Neuronal stem cell (in vitro differentiated cells): ENCODE data around the gene AOPEP.

Experiments used
- DNase-seq: peaks from one replicate; pipeline ENCODE4 v3.0.0-alpha.2; 2013; ENCODE audit warnings: low spot score
- H2AFZ ChIP-seq: one replicate; pipeline ENCODE4 v1.6.1; 2013; ENCODE audit warnings: mild to moderate bottlenecking, low read length, inconsistent platforms
- H2AK5ac ChIP-seq: 2 replicates; pipeline ENCODE4 v1.6.1; 2013; ENCODE audit warnings: low read depth, mild to moderate bottlenecking, inconsistent platforms, low read length, moderate library complexity, mixed read lengths
- H2BK120ac ChIP-seq: 2 replicates; pipeline ENCODE4 v1.6.1; 2013; ENCODE audit warnings: low read depth, mild to moderate bottlenecking, inconsistent platforms, low read length, moderate library complexity, mixed read lengths
- H2BK12ac ChIP-seq: one replicate; pipeline ENCODE4 v1.6.1; 2013; ENCODE audit warnings: low read length, inconsistent platforms
- H2BK15ac ChIP-seq: 2 replicates; pipeline ENCODE4 v1.6.1; 2013; ENCODE audit warnings: mild to moderate bottlenecking, low read length, inconsistent platforms, mixed read lengths
- H2BK5ac ChIP-seq: one replicate; pipeline ENCODE4 v1.6.1; 2013; ENCODE audit warnings: inconsistent platforms, mild to moderate bottlenecking, low read length, moderate library complexity
- H3K14ac ChIP-seq: one replicate; pipeline ENCODE4 v1.6.1; 2013; ENCODE audit warnings: low read length, inconsistent platforms
- H3K18ac ChIP-seq: 2 replicates; pipeline ENCODE4 v1.6.1; 2013; ENCODE audit warnings: low read length, inconsistent platforms
- H3K23ac ChIP-seq: 2 replicates; pipeline ENCODE4 v1.6.1; 2013; ENCODE audit warnings: low read depth, mild to moderate bottlenecking, mixed read lengths, low read length, inconsistent platforms; ENCODE audit not compliant: poor library complexity
- H3K27ac ChIP-seq: replicated peaks from 3 replicates; pipeline ENCODE4 v1.5.1; 2013; ENCODE audit warnings: low read length, inconsistent platforms
- H3K27me3 ChIP-seq, 3 experiments: 2 replicates each; pipeline ENCODE4 v1.6.1; 2013; ENCODE audit warnings: low read length in 3 of 3, mild to moderate bottlenecking in 2 of 3, inconsistent platforms in 1 of 3, low read depth in 1 of 3, mixed read lengths in 1 of 3, moderate library complexity in 1 of 3; ENCODE audit not compliant: control insufficient read depth in 3 of 3, insufficient read depth in 3 of 3
- H3K36me3 ChIP-seq, 2 donors: replicated peaks in 1 of 2; 2 replicates each; pipeline ENCODE4 v1.6.1; 2013; ENCODE audit warnings: low read length in 2 of 2; ENCODE audit not compliant: control insufficient read depth in 2 of 2, insufficient read depth in 2 of 2
- H3K4ac ChIP-seq: 2 replicates; pipeline ENCODE4 v1.6.1; 2013; ENCODE audit warnings: inconsistent platforms, mild to moderate bottlenecking, low read length, moderate library complexity
- H3K4me1 ChIP-seq, 2 donors: 1 replicate in 1 of 2; 2 replicates in 1 of 2; pipeline ENCODE4 v1.6.1; 2013; ENCODE audit warnings: low read length in 2 of 2, low read depth in 1 of 2; ENCODE audit not compliant: control insufficient read depth in 2 of 2, insufficient read depth in 1 of 2
- H3K4me2 ChIP-seq: one replicate; pipeline ENCODE4 v1.6.1; 2013; ENCODE audit warnings: mild to moderate bottlenecking, low read length, inconsistent platforms; ENCODE audit not compliant: insufficient read depth, poor library complexity, severe bottlenecking
- H3K4me3 ChIP-seq, 2 donors: 2 replicates each; pipeline ENCODE4 v1.5.1; 2013; ENCODE audit warnings: low read length in 2 of 2, mild to moderate bottlenecking in 2 of 2, inconsistent platforms in 1 of 2, moderate library complexity in 1 of 2
- H3K79me1 ChIP-seq: one replicate; pipeline ENCODE4 v1.6.1; 2013; ENCODE audit warnings: low read depth, mild to moderate bottlenecking, inconsistent platforms, low read length, moderate library complexity
- H3K9ac ChIP-seq: one replicate; pipeline ENCODE4 v1.6.1; 2013; ENCODE audit warnings: mild to moderate bottlenecking, low read depth, low read length, inconsistent platforms; ENCODE audit not compliant: poor library complexity
- H3K9me3 ChIP-seq, 2 donors: replicated peaks in 1 of 2; 2 replicates each; pipeline versions ENCODE3 to v1.6.1; 2013; ENCODE audit warnings: low read length in 2 of 2, mild to moderate bottlenecking in 2 of 2, inconsistent platforms in 1 of 2, low read depth in 1 of 2, mixed read lengths in 1 of 2, moderate library complexity in 1 of 2; ENCODE audit not compliant: control insufficient read depth in 2 of 2, insufficient read depth in 1 of 2
- H4K8ac ChIP-seq: one replicate; pipeline ENCODE4 v1.6.1; 2013; ENCODE audit warnings: low read depth, mild to moderate bottlenecking, inconsistent platforms, low read length, moderate library complexity
- H4K91ac ChIP-seq: one replicate; pipeline ENCODE4 v1.6.1; 2013; ENCODE audit warnings: low read length, low read depth, mild to moderate bottlenecking, inconsistent platforms; ENCODE audit not compliant: poor library complexity
- WGBS, 2 donors: extraction: QIAGEN DNeasy Blood & Tissue Kit; methylation state at CpG; one replicate each; pipeline ENCODE4 v1.1.7; 2013; ENCODE audit warnings: missing lambda C conversion rate in 2 of 2, mixed read lengths in 1 of 2; ENCODE audit not compliant: insufficient read length in 2 of 2, insufficient replicate concordance in 1 of 2; ENCODE audit errors: extremely low coverage in 2 of 2; 5-methylcytosine and 5-hydroxymethylcytosine counted together

Gene AOPEP

DNA sequence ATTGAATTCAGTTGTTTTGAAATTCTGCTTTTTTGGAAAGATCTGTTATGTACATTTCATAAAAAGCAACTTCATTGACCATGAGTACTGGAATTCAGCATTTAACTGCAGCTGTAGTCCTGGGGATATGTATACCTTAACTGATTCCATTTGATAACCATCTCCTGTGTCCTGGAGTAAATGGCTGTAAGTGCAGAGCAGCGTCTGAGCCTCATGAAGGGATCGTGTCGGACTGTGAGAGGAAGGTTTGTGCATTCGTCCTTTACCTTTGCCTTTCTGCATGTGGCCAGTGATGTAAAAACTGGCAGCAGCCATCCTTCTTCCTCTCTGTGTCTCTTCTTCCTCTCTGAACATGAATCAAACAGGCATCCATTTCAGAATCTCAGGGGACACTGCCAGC lies 303.8 kb downstream of the AOPEP start:
- H2BK12ac ChIP-seq, result no peak overlapping the region
- no CpG with 5 or more reads among the region's 4 CpGs for WGBS, 2 donors
- H3K23ac ChIP-seq, result no peak overlapping the region
- H3K9me3 ChIP-seq, result no peaks in the 10 kb centered on the region
- no peak overlapping the region for H3K4ac ChIP-seq
- no peak overlapping the region for H2BK15ac ChIP-seq
- no peak overlapping the region for H3K4me3 ChIP-seq
- no peak overlapping the region for H2BK120ac ChIP-seq
- no peaks in the 10 kb centered on the region for H3K79me1 ChIP-seq
- H3K18ac ChIP-seq, result no peak overlapping the region
- no peak overlapping the region for H3K27ac ChIP-seq
- H4K8ac ChIP-seq, result no peak overlapping the region
- no peak overlapping the region for H3K14ac ChIP-seq
- H3K4me2 ChIP-seq, result no peak overlapping the region
- no peak overlapping the region for H4K91ac ChIP-seq
- H2AK5ac ChIP-seq, result no peak overlapping the region
- H2AFZ ChIP-seq, result no peak overlapping the region
- H3K9ac ChIP-seq, result no peak overlapping the region
- peaks cover 9 to 18% of the 10 kb centered on the region in 2 donors for H3K4me1 ChIP-seq
- H3K36me3 ChIP-seq, result peaks cover 0 to 14% of the 10 kb centered on the region in 2 donors
- H2BK5ac ChIP-seq, result no peak overlapping the region
- no peak for DNase-seq
- no peaks in the 10 kb centered on the region for H3K27me3 ChIP-seq

GRCh38 chr9:95030920-95031642 lies 304.6 kb downstream of the AOPEP start:
- no peak overlapping the region for H4K91ac ChIP-seq
- no peak overlapping the region for H3K23ac ChIP-seq
- no CpG with 5 or more reads among the region's 10 CpGs for WGBS, 2 donors
- no peak overlapping the region for H3K4ac ChIP-seq
- no peak overlapping the region for H3K4me2 ChIP-seq
- no peak overlapping the region for H3K27ac ChIP-seq
- H3K27me3 ChIP-seq, result no peaks in the 10 kb centered on the region
- H2BK12ac ChIP-seq, result no peak overlapping the region
- no peak for DNase-seq
- no peak overlapping the region for H2BK120ac ChIP-seq
- no peak overlapping the region for H2AK5ac ChIP-seq
- H3K4me3 ChIP-seq, result no peak overlapping the region
- H3K14ac ChIP-seq, result no peak overlapping the region
- H4K8ac ChIP-seq, result no peak overlapping the region
- no peak overlapping the region for H2BK15ac ChIP-seq
- H3K18ac ChIP-seq, result no peak overlapping the region
- peaks cover 7 to 15% of the 10 kb centered on the region in 2 donors for H3K4me1 ChIP-seq
- H2BK5ac ChIP-seq, result no peak overlapping the region
- no peaks in the 10 kb centered on the region for H3K79me1 ChIP-seq
- peaks cover 0 to 18% of the 10 kb centered on the region in 2 donors for H3K36me3 ChIP-seq
- H3K9me3 ChIP-seq, result no peaks in the 10 kb centered on the region
- H3K9ac ChIP-seq, result no peak overlapping the region
- H2AFZ ChIP-seq, result no peak overlapping the region

DNA sequence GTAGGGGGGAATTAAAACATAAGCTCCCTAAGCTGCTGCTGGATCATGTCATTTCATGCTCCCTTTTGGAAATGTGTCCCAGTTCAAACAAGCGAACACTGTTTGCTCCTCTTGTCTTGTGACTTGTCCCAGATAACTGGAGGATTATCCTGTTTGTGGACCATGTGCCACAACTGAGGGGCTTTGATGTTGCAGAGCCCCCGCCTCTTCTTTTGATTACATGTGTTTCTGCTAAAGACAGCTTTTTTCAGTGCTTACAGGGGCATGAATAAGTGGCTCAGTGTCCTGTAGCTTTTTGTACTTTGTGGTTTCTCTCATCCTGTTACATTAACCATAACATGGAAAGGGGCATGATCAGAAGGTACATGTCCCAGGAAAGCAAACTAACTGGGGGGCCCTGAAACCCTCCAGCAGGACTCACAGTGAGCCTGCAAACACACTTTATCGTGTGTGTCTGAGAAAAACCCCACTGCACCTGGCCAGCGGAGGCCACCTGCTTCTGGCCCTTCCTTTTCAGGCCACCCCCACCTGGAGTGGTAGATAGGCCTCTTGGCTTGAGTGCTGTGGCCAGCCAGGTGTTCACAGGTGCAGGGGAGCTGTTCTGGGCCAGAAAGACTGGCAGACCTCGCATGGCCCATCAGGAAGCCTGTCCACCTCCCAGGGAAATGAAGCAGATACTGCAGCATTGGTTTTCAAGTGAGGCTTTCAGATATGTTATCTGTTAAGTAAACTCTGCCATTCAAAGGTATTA lies 305.4 kb downstream of the AOPEP start:
- Histone ChIP-seq H3K27me3 (no peaks in the 10 kb centered on the region), H2BK12ac (no peak overlapping the region), H3K9me3 (peaks cover 0 to 2% of the 10 kb centered on the region in 2 donors), H2BK120ac (no peak overlapping the region), H3K4me2 (no peak overlapping the region), H3K36me3 (peaks cover 2 to 18% of the 10 kb centered on the region in 2 donors), H3K27ac (no peak overlapping the region), H4K8ac (no peak overlapping the region), H3K4me3 (no peak overlapping the region), H3K18ac (peak overlapping the region; percentile 30), H4K91ac (no peak overlapping the region), H2AFZ (no peak overlapping the region), H2AK5ac (no peak overlapping the region), H3K4ac (no peak overlapping the region), H2BK5ac (no peak overlapping the region), H3K23ac (peak overlapping the region; percentile 38), H3K79me1 (no peaks in the 10 kb centered on the region), H3K14ac (no peak overlapping the region), H3K4me1 (peaks cover 7 to 15% of the 10 kb centered on the region in 2 donors), H3K9ac (no peak overlapping the region), H2BK15ac (no peak overlapping the region)
- DNase-seq, result no peak
- no CpG with 5 or more reads among the region's 5 CpGs for WGBS, 2 donors

DNA sequence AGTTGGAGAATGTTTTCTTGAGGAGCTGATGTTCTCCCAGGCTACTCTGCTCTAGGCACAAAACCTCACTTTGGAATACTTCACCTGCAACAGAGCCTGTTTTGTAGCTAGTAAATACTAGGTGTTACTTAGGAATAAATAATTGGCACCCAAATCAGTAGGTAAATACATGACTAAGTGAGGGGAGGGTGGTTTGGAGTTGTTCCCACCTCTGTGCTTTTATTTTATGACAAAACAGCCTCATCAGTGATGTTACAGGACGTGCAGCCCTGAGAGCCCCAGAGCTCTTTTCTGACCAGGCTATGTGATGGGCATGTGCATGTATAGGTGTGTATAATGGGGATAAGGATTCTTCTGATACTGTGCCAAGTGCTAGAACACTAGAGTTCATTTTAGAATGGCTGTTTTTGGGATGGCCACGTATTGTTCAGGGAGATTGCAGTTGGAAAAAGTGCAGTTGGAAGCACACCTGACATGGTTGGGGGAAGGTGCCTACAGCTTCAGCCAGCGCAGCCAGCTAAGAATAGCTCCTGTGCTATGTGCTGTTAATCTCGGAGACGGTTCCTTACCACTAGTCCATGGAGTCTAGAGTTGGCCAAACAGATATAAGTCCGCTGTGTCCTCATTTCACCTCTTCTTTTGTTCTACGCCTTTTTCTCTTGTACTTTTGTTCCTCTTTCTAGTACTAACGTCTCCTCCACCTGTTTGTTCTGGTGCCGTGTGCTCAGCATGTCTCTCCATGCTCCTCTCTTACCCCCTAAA lies 306.3 kb downstream of the AOPEP start:
- no peaks in the 10 kb centered on the region for H3K27me3 ChIP-seq
- no CpG with 5 or more reads among the region's 9 CpGs for WGBS, 2 donors

More for the DNA sequence above, 306.3 kb downstream of the AOPEP start:
- Histone ChIP-seq H3K4me3 (no peak overlapping the region), H3K9ac (no peak overlapping the region), H2BK120ac (no peak overlapping the region), H3K9me3 (peaks cover 0 to 2% of the 10 kb centered on the region in 2 donors), H3K14ac (no peak overlapping the region), H4K91ac (no peak overlapping the region), H3K18ac (no peak overlapping the region), H3K4me2 (no peak overlapping the region), H2BK12ac (no peak overlapping the region), H2BK5ac (no peak overlapping the region), H3K23ac (no peak overlapping the region), H3K4ac (no peak overlapping the region), H3K27ac (no peak overlapping the region), H4K8ac (no peak overlapping the region), H2AK5ac (no peak overlapping the region), H3K36me3 (peaks cover 2 to 21% of the 10 kb centered on the region in 2 donors), H2BK15ac (no peak overlapping the region), H3K79me1 (no peaks in the 10 kb centered on the region), H2AFZ (no peak overlapping the region), H3K4me1 (peaks cover 7 to 15% of the 10 kb centered on the region in 2 donors)
- no peak for DNase-seq
